ENCODE data around the gene PCGF3. TPM values are rescaled to one million over a fixed set of nuclear protein-coding genes. Genes with fewer than 3 reads are reported as not detected.
"Not testable (repeated sequence)": the region's sequence is repeated elsewhere in the genome, so short reads cannot be mapped to it uniquely, and the experiment has no call there.

The PCGF3 gene
- total and polyA plus RNA-seq, 3 donors from 2014 or later = 37.3 to 84.8 (median 84.2) TPM

GRCh38 chr4:665751-666435 lies 39.7 kb upstream of the PCGF3 start:
- Histone ChIP-seq H3K27ac (no peak overlapping the region), H3K36me3 (ENCODE audit: low read depth, missing control alignments) (no peaks in the 10 kb centered on the region), H3K27me3 (no peaks in the 10 kb centered on the region), H3K9me3 (no peaks in the 10 kb centered on the region), H3K4me3 (no peak overlapping the region), H3K4me1 (peaks cover 5% of the 10 kb centered on the region)
- TF ChIP-seq, protein P1, sequence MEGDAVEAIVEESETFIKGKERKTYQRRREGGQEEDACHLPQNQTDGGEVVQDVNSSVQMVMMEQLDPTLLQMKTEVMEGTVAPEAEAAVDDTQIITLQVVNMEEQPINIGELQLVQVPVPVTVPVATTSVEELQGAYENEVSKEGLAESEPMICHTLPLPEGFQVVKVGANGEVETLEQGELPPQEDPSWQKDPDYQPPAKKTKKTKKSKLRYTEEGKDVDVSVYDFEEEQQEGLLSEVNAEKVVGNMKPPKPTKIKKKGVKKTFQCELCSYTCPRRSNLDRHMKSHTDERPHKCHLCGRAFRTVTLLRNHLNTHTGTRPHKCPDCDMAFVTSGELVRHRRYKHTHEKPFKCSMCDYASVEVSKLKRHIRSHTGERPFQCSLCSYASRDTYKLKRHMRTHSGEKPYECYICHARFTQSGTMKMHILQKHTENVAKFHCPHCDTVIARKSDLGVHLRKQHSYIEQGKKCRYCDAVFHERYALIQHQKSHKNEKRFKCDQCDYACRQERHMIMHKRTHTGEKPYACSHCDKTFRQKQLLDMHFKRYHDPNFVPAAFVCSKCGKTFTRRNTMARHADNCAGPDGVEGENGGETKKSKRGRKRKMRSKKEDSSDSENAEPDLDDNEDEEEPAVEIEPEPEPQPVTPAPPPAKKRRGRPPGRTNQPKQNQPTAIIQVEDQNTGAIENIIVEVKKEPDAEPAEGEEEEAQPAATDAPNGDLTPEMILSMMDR (IDR thresholded peaks at IDR 0.05) = no peak
- no peak for TF ChIP-seq POLR2A (IDR thresholded peaks at IDR 0.05)
- DNase-seq = no peak
- 63 to 81% methylated on average over 5 to 22 of the region's 22 CpGs for WGBS, 2 donors
- intact Hi-C loops (cut with DNase I; ENCODE audit: low total_unique reads) = no loop called here

DNA sequence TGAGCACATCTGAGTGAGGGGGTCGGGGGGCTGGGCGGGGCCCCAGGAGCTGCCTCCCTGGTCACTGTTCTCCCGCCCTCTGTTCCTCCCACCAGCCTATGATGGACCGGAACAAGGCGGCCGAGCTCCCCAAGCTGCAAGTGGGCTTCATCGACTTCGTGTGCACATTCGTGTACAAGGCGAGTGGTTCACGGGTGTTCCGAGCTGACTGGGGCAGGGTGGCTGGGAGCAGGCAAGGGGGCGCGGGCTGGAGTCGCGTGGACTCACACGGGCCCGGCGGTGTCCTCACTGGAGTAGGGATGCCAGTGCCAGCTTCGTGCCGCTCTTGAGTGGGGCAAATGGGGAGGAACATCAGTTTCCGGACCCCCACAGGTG lies 39.2 kb upstream of the PCGF3 start:
- intact Hi-C loops (cut with DNase I; ENCODE audit: low total_unique reads) = no loop called here
- no peak for DNase-seq

DNA sequence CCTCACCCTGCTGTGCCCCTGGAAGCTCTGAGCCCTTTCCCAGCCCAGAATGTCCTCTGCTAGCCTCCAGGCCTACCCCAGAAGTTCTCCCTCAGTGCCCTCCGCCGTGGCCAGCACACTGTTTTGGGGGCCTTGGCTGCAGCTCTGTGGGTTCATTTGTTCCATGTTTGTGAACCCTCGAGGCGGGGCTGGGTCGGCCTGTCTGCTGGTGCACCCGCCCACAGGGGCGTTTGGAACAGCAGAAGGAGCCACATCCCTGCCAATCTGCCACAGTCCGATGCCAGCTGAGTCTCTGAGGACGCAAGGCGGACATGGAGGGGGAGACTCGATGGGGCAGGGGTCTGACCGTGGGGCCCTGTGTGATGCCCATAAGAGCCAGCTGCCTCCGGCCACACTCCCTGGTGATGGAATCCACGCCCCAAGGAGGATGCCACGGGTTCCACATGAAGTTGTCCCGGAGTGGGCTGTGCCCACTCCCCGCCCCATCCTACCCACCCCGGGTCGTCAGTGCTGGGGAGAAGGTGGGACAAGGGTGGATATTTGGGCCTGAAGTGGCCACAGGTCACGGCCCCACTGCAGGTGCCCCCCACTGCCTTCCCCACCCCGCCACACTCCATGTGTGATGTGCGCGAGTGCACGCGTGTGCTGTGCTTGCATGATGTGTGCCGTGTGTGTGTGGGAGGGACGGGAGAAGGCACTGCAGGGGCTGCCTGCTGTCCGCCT lies 38.6 kb upstream of the PCGF3 start:
- DNase-seq = no peak
- no peak overlapping the region for H3K4me3 ChIP-seq
- TF ChIP-seq POLR2A (IDR thresholded peaks at IDR 0.05) = no peak
- TF ChIP-seq, protein P1 (IDR thresholded peaks at IDR 0.05) = no peak
- H3K9me3 ChIP-seq = no peaks in the 10 kb centered on the region
- no peaks in the 10 kb centered on the region for H3K27me3 ChIP-seq
- no peaks in the 10 kb centered on the region for H3K36me3 ChIP-seq (ENCODE audit: low read depth, missing control alignments)
- peaks cover 5% of the 10 kb centered on the region for H3K4me1 ChIP-seq
- intact Hi-C loops (cut with DNase I; ENCODE audit: low total_unique reads) = no loop called here
- no peak overlapping the region for H3K27ac ChIP-seq
- 88 to 92% methylated on average over 8 to 28 of the region's 28 CpGs for WGBS, 2 donors

More for the DNA sequence above, 39.2 kb upstream of the PCGF3 start:
- WGBS, 2 donors = 82 to 87% methylated on average over 19 of the region's 22 CpGs
- TF ChIP-seq, protein P1 (IDR thresholded peaks at IDR 0.05) = no peak
- no peak for TF ChIP-seq POLR2A (IDR thresholded peaks at IDR 0.05)
- no peaks in the 10 kb centered on the region for H3K27me3 ChIP-seq
- H3K9me3 ChIP-seq = no peaks in the 10 kb centered on the region
- no peaks in the 10 kb centered on the region for H3K36me3 ChIP-seq (ENCODE audit: low read depth, missing control alignments)
- H3K4me1 ChIP-seq = peaks cover 5% of the 10 kb centered on the region
- H3K4me3 ChIP-seq = no peak overlapping the region
- no peak overlapping the region for H3K27ac ChIP-seq

- TF ChIP-seq, protein P1 (IDR thresholded peaks at IDR 0.05) = no peak
- no peak for TF ChIP-seq POLR2A (IDR thresholded peaks at IDR 0.05)
- peaks cover 5% of the 10 kb centered on the region for H3K4me1 ChIP-seq
- no peak overlapping the region for H3K4me3 ChIP-seq
- no peaks in the 10 kb centered on the region for H3K9me3 ChIP-seq
- no peak overlapping the region for H3K27ac ChIP-seq
- H3K27me3 ChIP-seq = no peaks in the 10 kb centered on the region
- DNase-seq = no peak
- no peaks in the 10 kb centered on the region for H3K36me3 ChIP-seq (ENCODE audit: low read depth, missing control alignments)
- WGBS, 2 donors = 67 to 72% methylated on average over 8 to 10 of the region's 10 CpGs
- intact Hi-C loops (cut with DNase I; ENCODE audit: low total_unique reads) = no loop called here
Observed at GRCh38 chr4:667545-667925, 38.1 kb upstream of the PCGF3 start.

DNA sequence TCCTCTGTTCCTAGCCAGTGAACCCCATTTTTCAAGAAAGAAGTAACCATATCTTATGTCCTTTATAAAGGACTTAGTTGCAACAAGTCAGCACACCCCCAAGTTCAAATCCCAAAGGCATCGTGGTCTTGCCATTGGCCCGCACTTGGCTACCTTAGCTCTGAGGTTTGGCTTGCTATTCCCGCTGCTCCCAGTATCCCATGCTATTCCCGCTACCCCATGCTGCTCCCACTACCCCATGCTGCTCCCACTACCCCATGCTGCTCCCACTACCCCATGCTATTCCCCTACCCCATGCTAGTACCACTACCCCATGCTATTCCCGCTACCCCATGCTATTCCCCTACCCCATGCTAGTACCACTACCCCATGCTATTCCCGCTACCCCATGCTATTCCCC lies 37.4 kb upstream of the PCGF3 start:
- H3K4me3 ChIP-seq; DNase-seq; H3K9me3 ChIP-seq; H3K36me3 ChIP-seq (ENCODE audit: low read depth, missing control alignments); H3K27me3 ChIP-seq; H3K27ac ChIP-seq; intact Hi-C loops (cut with DNase I; ENCODE audit: low total_unique reads); H3K4me1 ChIP-seq: not testable (repeated sequence)
- WGBS, 2 donors = 93 to 96% methylated on average over 6 of the region's 6 CpGs

DNA sequence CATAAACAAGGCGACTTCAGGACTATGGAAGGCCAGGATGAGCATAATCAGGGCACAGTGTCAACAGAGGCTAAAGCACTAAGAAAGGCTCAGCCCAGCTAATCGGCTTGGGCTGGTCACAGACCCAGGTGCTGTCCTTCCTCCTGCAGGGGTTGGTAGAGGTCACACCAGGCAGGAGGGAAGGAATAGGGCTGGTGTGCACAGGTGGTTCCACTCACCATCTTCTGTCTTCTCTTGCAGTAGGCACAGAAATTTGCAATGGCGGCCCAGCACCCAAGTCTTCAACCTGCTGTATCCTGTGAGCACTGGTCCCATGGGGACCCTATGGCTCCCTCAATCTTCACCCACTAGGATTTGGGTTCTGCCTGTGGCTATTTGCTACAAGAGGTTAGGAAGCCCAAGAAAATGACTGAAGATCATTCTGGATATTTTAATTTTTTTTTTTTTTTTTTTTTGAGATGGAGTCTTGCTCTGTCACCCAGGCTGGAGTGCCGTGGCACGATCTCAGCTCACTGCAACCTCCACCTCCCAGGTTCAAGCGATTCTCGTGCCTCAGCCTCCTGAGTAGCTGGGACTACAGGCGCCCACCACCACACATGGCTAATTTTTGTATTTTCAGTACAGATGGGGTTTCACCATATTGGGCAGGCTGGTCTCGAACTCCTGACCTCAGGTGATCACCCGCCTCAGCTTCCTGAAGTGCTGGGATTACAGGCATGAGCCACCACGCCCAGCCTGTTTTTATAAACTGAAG lies 35.6 kb upstream of the PCGF3 start:
- DNase-seq; H3K4me1 ChIP-seq; H3K27me3 ChIP-seq; H3K9me3 ChIP-seq; H3K4me3 ChIP-seq; intact Hi-C loops (cut with DNase I; ENCODE audit: low total_unique reads); H3K36me3 ChIP-seq (ENCODE audit: low read depth, missing control alignments); H3K27ac ChIP-seq: not testable (repeated sequence)
- 92 to 94% methylated on average over 11 of the region's 11 CpGs for WGBS, 2 donors

Measured in testis (tissue), 3 donors.